ENCODE data around the gene CRYGD. TPM values are rescaled to one million over a fixed set of nuclear protein-coding genes. Genes with fewer than 3 reads are reported as not detected.

CRYGD gene
- total and polyA plus RNA-seq, 2 of the 13 experiments (the other 11 are each of a cell fraction or from before 2014, with no cell fraction given) = not detected

GRCh38 chr2:208134928-208135586, 10.7 kb upstream of the CRYGD start (continued):
- TF ChIP-seq, protein P1, sequence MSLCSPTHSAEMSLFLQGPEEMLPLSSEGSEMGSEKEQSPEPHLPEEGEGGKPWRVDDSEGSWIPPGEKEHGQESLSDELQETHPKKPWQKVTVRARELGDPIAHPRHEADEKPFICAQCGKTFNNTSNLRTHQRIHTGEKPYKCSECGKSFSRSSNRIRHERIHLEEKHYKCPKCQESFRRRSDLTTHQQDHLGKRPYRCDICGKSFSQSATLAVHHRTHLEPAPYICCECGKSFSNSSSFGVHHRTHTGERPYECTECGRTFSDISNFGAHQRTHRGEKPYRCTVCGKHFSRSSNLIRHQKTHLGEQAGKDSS (CRISPR knock-in tag; IDR thresholded peaks at IDR 0.05; ENCODE audit: borderline replicate concordance, low read depth) = no peak
- no peak for TF ChIP-seq NCOA1 (CRISPR knock-in tag; IDR thresholded peaks at IDR 0.05)
- TF ChIP-seq, protein P2, sequence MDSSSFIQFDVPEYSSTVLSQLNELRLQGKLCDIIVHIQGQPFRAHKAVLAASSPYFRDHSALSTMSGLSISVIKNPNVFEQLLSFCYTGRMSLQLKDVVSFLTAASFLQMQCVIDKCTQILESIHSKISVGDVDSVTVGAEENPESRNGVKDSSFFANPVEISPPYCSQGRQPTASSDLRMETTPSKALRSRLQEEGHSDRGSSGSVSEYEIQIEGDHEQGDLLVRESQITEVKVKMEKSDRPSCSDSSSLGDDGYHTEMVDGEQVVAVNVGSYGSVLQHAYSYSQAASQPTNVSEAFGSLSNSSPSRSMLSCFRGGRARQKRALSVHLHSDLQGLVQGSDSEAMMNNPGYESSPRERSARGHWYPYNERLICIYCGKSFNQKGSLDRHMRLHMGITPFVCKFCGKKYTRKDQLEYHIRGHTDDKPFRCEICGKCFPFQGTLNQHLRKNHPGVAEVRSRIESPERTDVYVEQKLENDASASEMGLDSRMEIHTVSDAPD (CRISPR knock-in tag; IDR thresholded peaks at IDR 0.05) = no peak
- TF ChIP-seq ZNF776 (CRISPR knock-in tag; IDR thresholded peaks at IDR 0.05) = no peak
- peak; percentile 32; the same call in 1 of the 2 replicates for TF ChIP-seq FOSL2 (CRISPR knock-in tag; IDR thresholded peaks at IDR 0.05)
- no peak for TF ChIP-seq POLR2A (IDR thresholded peaks at IDR 0.05; ENCODE audit: insufficient read depth in 1 of 2, low read depth in 2 of 2, low read length in 2 of 2)
- no peak for TF ChIP-seq NCOA5 (CRISPR knock-in tag; IDR thresholded peaks at IDR 0.05)
- no peak for TF ChIP-seq ZNF569 (CRISPR knock-in tag; IDR thresholded peaks at IDR 0.05; ENCODE audit: borderline replicate concordance)
- no peak for TF ChIP-seq CENPX (CRISPR knock-in tag; IDR thresholded peaks at IDR 0.05)
- no peak for TF ChIP-seq MTF1 (CRISPR knock-in tag; IDR thresholded peaks at IDR 0.05)
- no peak for TF ChIP-seq SMC3 (IDR thresholded peaks at IDR 0.05; ENCODE audit: low read length)
- no peak for TF ChIP-seq MXI1 (IDR thresholded peaks at IDR 0.05; ENCODE audit: borderline replicate concordance, low read depth, low read length)
- TF ChIP-seq, protein P3, sequence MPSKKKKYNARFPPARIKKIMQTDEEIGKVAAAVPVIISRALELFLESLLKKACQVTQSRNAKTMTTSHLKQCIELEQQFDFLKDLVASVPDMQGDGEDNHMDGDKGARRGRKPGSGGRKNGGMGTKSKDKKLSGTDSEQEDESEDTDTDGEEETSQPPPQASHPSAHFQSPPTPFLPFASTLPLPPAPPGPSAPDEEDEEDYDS (CRISPR knock-in tag; IDR thresholded peaks at IDR 0.05) = peak; percentile 16; the same call in 1 of the 2 replicates
- TF ChIP-seq THAP11 (CRISPR knock-in tag; IDR thresholded peaks at IDR 0.05) = peak; percentile 18; the same call in 1 of the 2 replicates
- TF ChIP-seq NPAS2 (CRISPR knock-in tag; IDR thresholded peaks at IDR 0.05; ENCODE audit: borderline replicate concordance) = no peak
- TF ChIP-seq ZNF274 (CRISPR knock-in tag; IDR thresholded peaks at IDR 0.05) = no peak
- no peak for TF ChIP-seq STAG1 (CRISPR knock-in tag; IDR thresholded peaks at IDR 0.05)
- TF ChIP-seq ZNF784 (CRISPR knock-in tag; IDR thresholded peaks at IDR 0.05; ENCODE audit: borderline replicate concordance) = no peak
- TF ChIP-seq ZNF362 (CRISPR knock-in tag; IDR thresholded peaks at IDR 0.05; ENCODE audit: borderline replicate concordance) = no peak
- TF ChIP-seq CCDC6 (CRISPR knock-in tag; IDR thresholded peaks at IDR 0.05) = no peak
- 0 out of 2 replicates have a peak, but pooled peaks have one; percentile 23 for TF ChIP-seq GFI1 (CRISPR knock-in tag; IDR thresholded peaks at IDR 0.05; ENCODE audit: borderline replicate concordance)
- no peak for TF ChIP-seq ATF6 (CRISPR knock-in tag; conservative IDR thresholded peaks at IDR 0.05)
- peak; percentile 42; the same call in 1 of the 2 replicates for TF ChIP-seq GATAD2A (CRISPR knock-in tag; IDR thresholded peaks at IDR 0.05)
- TF ChIP-seq ZNF225 (CRISPR knock-in tag; IDR thresholded peaks at IDR 0.05) = no peak

All from HepG2 (cell line).